ENCODE data around the gene SET. TPM values are rescaled to one million over a fixed set of nuclear protein-coding genes. Genes with fewer than 3 reads are reported as not detected.
A peak's percentile ranks its signal among the peaks of the same experiment; 100 is the strongest.

Gene SET
- total and polyA plus RNA-seq, 2 donors (not counting 1 experiment from before 2014, with no cell fraction given) = 54.9 to 309 TPM

GRCh38 chr9:128719919-128720605 lies 31.0 kb downstream of the SET start:
- Mint-ChIP-seq H3K4me3 (no peak overlapping the region), H3K27ac (no peak overlapping the region), H3K4me1 (peaks cover 26% of the 10 kb centered on the region), H3K27me3 (no peaks in the 10 kb centered on the region), H3K9me3 (ENCODE audit: insufficient read depth) (no peaks in the 10 kb centered on the region)
- H3K4me1 ChIP-seq (ENCODE audit: control insufficient read depth in 2 of 2, insufficient read depth in 2 of 2, low read length in 2 of 2) = peaks cover 17 to 21% of the 10 kb centered on the region in 2 donors
- H3K27me3 ChIP-seq (replicated peaks in 1 of 4; ENCODE audit: control extremely low read depth in 1 of 4, control insufficient read depth in 3 of 4, insufficient read depth in 4 of 4, low read length in 3 of 4) = no peaks in the 10 kb centered on the region
- no peak overlapping the region for H3K4me3 ChIP-seq (ENCODE audit: control extremely low read depth in 1 of 5, extremely low read depth in 1 of 5, insufficient read depth in 1 of 5, low read depth in 2 of 5, low read length in 4 of 5)
- no peak overlapping the region for H3K4me2 ChIP-seq (replicated peaks; ENCODE audit: low read depth, low read length, poor library complexity, severe bottlenecking)
- 96% methylated on average over 30 of the region's 30 CpGs for WGBS (ENCODE audit: insufficient coverage)
- H3K36me3 ChIP-seq (replicated peaks in 1 of 2; ENCODE audit: control extremely low read depth in 1 of 2, control insufficient read depth in 1 of 2, extremely low read depth in 1 of 2, insufficient read depth in 2 of 2, low read length in 1 of 2) = peaks cover 0 to 13% of the 10 kb centered on the region in 2 experiments
- TF ChIP-seq CTCF (IDR thresholded peaks at IDR 0.05) (no peak), EZH2 (IDR thresholded peaks at IDR 0.05; ENCODE audit: borderline replicate concordance, insufficient read depth, low read depth, low read length, poor library complexity, severe bottlenecking) (no peak)
- H4K20me1 ChIP-seq (ENCODE audit: control insufficient read depth, insufficient read depth, low read length, poor library complexity, severe bottlenecking) = no peaks in the 10 kb centered on the region
- peaks cover 8% of the 10 kb centered on the region for H3K79me2 ChIP-seq (ENCODE audit: control insufficient read depth, insufficient read depth, low read length)
- no peaks in the 10 kb centered on the region for H3K9me3 ChIP-seq (ENCODE audit: control extremely low read depth in 1 of 3, control insufficient read depth in 2 of 3, insufficient read depth in 1 of 3, low read length in 2 of 3)
- no peak overlapping the region for H3K27ac ChIP-seq (ENCODE audit: low read length in 2 of 2)
- DNase-seq (no peak), ATAC-seq (ENCODE audit: low read depth) (no peak)
- CTCF ChIA-PET = no interaction called here
- POLR2A ChIA-PET = no interaction called here
- H3K9ac ChIP-seq (ENCODE audit: low read length) = no peak overlapping the region
- intact Hi-C loops (cut with micrococcal nuclease) = loop anchor here (5.0 kb wide), 1 partner anchor 1082 kb away; the partner anchor contains the start of gene TOR1B
- H2AFZ ChIP-seq (ENCODE audit: insufficient read depth, low read depth, low read length, poor library complexity, severe bottlenecking) = no peak overlapping the region

GRCh38 chr9:128720841-128721486 lies 31.9 kb downstream of the SET start:
- Histone ChIP-seq H3K9me3 (ENCODE audit: control extremely low read depth in 1 of 3, control insufficient read depth in 2 of 3, insufficient read depth in 1 of 3, low read length in 2 of 3) (no peaks in the 10 kb centered on the region), H3K79me2 (ENCODE audit: control insufficient read depth, insufficient read depth, low read length) (peaks cover 8% of the 10 kb centered on the region), H3K36me3 (replicated peaks in 1 of 2; ENCODE audit: control extremely low read depth in 1 of 2, control insufficient read depth in 1 of 2, extremely low read depth in 1 of 2, insufficient read depth in 2 of 2, low read length in 1 of 2) (peaks cover 0 to 13% of the 10 kb centered on the region in 2 experiments), H2AFZ (ENCODE audit: insufficient read depth, low read depth, low read length, poor library complexity, severe bottlenecking) (no peak overlapping the region), H3K9ac (ENCODE audit: low read length) (no peak overlapping the region), H3K27ac (ENCODE audit: low read length in 2 of 2) (no peak overlapping the region), H3K4me2 (replicated peaks; ENCODE audit: low read depth, low read length, poor library complexity, severe bottlenecking) (no peak overlapping the region), H3K4me1 (ENCODE audit: control insufficient read depth in 2 of 2, insufficient read depth in 2 of 2, low read length in 2 of 2) (peaks cover 18 to 23% of the 10 kb centered on the region in 2 donors), H4K20me1 (ENCODE audit: control insufficient read depth, insufficient read depth, low read length, poor library complexity, severe bottlenecking) (no peaks in the 10 kb centered on the region), H3K27me3 (replicated peaks in 1 of 4; ENCODE audit: control extremely low read depth in 1 of 4, control insufficient read depth in 3 of 4, insufficient read depth in 4 of 4, low read length in 3 of 4) (no peaks in the 10 kb centered on the region), H3K4me3 (ENCODE audit: control extremely low read depth in 1 of 5, extremely low read depth in 1 of 5, insufficient read depth in 1 of 5, low read depth in 2 of 5, low read length in 4 of 5) (no peak overlapping the region)
- intact Hi-C loops (cut with micrococcal nuclease) = loop anchor here (5.0 kb wide), 1 partner anchor 1081 kb away; the partner anchor contains the start of gene TOR1B
- Mint-ChIP-seq H3K27me3 (no peaks in the 10 kb centered on the region), H3K4me3 (peak overlapping the region; percentile 14), H3K27ac (no peak overlapping the region), H3K4me1 (peaks cover 29% of the 10 kb centered on the region), H3K9me3 (ENCODE audit: insufficient read depth) (no peaks in the 10 kb centered on the region)
- ChIA-PET POLR2A (no interaction called here), CTCF (interaction anchor here (1.4 kb wide), 1 partner anchor 17 kb away, joined by 3 read pairs; no protein-coding TSS in a partner anchor)
- ATAC-seq (ENCODE audit: low read depth) = no peak
- TF ChIP-seq CTCF (IDR thresholded peaks at IDR 0.05) (no peak), EZH2 (IDR thresholded peaks at IDR 0.05; ENCODE audit: borderline replicate concordance, insufficient read depth, low read depth, low read length, poor library complexity, severe bottlenecking) (no peak)
- 97% methylated on average over 20 of the region's 22 CpGs for WGBS (ENCODE audit: insufficient coverage)
- DNase-seq = no peak

Data from B cell (primary cell).